ENCODE results near the gene PCDHGB3.
"Not testable (repeated sequence)": the region's sequence is repeated elsewhere in the genome, so short reads cannot be mapped to it uniquely, and the experiment has no call there.

The PCDHGB3 gene

DNA sequence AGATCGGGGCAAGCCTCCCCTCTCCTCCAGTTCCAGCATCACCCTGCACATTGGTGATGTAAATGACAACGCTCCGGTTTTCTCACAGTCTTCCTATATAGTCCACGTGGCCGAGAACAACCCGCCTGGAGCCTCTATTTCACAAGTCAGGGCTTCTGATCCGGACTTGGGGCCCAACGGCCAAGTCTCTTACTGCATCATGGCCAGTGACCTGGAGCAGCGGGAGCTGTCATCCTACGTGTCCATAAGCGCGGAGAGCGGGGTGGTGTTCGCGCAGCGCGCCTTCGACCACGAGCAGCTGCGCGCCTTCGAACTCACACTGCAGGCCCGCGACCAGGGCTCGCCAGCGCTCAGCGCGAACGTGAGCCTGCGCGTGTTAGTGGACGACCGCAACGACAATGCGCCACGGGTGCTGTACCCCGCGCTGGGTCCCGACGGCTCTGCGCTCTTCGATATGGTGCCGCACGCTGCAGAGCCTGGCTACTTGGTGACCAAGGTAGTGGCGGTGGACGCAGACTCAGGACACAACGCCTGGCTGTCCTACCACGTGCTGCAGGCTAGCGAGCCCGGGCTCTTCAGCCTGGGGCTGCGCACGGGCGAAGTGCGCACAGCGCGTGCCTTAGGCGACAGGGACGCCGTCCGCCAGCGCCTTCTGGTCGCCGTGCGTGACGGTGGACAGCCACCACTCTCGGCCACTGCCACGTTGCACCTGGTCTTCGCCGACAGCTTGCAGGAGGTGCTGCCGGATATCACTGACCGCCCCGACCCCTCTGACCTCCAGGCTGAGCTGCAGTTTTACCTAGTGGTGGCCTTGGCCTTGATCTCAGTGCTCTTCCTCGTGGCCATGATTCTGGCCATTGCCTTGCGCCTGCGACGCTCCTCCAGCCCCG lies 19.4 kb downstream of the PCDHGB3 start:
- DNase-seq = no peak
- Mint-ChIP-seq H3K36me3 (ENCODE audit: low read depth) (peaks cover 72% of the 10 kb centered on the region), H3K27me3 (ENCODE audit: low read depth, poor library complexity) (peaks cover 3% of the 10 kb centered on the region), H3K4me3 (peak overlapping the region; percentile 35), H3K27ac (peak overlapping the region; percentile 72), H3K9me3 (peaks cover 96% of the 10 kb centered on the region), H3K4me1 (no peaks in the 10 kb centered on the region)
- TF ChIP-seq, protein P1, sequence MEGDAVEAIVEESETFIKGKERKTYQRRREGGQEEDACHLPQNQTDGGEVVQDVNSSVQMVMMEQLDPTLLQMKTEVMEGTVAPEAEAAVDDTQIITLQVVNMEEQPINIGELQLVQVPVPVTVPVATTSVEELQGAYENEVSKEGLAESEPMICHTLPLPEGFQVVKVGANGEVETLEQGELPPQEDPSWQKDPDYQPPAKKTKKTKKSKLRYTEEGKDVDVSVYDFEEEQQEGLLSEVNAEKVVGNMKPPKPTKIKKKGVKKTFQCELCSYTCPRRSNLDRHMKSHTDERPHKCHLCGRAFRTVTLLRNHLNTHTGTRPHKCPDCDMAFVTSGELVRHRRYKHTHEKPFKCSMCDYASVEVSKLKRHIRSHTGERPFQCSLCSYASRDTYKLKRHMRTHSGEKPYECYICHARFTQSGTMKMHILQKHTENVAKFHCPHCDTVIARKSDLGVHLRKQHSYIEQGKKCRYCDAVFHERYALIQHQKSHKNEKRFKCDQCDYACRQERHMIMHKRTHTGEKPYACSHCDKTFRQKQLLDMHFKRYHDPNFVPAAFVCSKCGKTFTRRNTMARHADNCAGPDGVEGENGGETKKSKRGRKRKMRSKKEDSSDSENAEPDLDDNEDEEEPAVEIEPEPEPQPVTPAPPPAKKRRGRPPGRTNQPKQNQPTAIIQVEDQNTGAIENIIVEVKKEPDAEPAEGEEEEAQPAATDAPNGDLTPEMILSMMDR (IDR thresholded peaks at IDR 0.05) = no peak

DNA sequence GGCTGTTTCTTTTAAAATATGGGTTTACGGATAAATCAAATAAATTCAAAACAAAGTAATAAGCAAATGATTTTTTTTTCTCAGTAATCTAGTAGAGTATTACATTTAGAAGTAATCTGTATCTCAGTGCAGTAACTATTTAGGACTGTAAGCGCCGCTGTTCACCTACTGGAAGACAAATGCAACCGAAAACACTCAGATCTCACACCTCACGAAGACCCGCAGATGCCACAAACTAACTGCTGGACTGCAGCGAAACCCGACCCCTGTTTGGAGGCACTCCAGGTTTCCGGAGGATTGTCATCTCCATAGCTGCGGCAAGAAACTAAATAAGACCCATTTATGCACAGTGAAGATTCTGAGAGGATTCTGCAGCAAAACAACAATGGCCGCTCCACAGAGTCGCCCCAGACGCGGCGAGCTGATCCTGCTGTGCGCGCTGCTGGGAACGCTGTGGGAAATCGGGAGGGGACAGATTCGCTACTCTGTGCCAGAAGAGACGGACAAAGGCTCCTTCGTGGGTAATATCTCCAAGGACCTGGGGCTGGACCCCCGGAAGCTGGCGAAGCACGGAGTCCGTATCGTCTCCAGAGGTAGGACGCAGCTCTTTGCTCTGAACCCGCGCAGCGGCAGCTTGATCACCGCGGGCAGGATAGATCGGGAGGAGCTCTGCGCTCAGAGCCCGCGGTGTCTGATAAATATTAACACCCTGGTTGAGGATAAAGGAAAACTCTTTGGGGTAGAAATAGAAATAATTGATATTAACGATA lies 22.6 kb downstream of the PCDHGB3 start, which contains the start of gene PCDHGA8:
Gene PCDHGA8 (plus strand): TSS at position 205 of the 770 bp plus-strand sequence. CDS start 181 bp downstream, at position 386.
- DNase-seq = no peak
- Mint-ChIP-seq H3K27ac (no peak within 1 kb of the TSS), H3K4me1 (no peaks in the 10 kb centered on the region), H3K9me3 (peaks cover 95% of the 10 kb centered on the region), H3K4me3 (no peak within 1 kb of the TSS), H3K36me3 (ENCODE audit: low read depth) (peaks cover 80% of the 10 kb centered on the region), H3K27me3 (ENCODE audit: low read depth, poor library complexity) (peaks cover 3% of the 10 kb centered on the region)
- TF ChIP-seq, protein P1 (IDR thresholded peaks at IDR 0.05) = no peak

DNA sequence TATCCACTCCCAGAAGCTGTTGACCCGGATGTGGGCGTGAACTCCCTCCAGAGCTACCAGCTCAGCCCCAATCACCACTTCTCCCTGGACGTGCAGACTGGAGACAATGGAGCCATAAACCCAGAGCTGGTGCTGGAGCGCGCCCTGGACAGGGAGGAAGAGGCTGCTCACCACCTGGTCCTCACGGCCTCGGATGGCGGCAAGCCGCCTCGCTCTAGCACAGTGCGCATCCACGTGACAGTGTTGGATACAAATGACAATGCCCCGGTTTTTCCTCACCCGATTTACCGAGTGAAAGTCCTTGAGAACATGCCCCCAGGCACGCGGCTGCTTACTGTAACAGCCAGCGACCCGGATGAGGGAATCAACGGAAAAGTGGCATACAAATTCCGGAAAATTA lies 23.2 kb downstream of the PCDHGB3 start:
- TF ChIP-seq, protein P1 (IDR thresholded peaks at IDR 0.05) = no peak
- peaks cover 94% of the 10 kb centered on the region for H3K9me3 Mint-ChIP-seq
- H3K27me3 Mint-ChIP-seq (ENCODE audit: low read depth, poor library complexity) = peaks cover 3% of the 10 kb centered on the region
- no peak overlapping the region for H3K4me3 Mint-ChIP-seq
- no peaks in the 10 kb centered on the region for H3K4me1 Mint-ChIP-seq
- H3K36me3 Mint-ChIP-seq (ENCODE audit: low read depth) = peaks cover 78% of the 10 kb centered on the region
- H3K27ac Mint-ChIP-seq = no peak overlapping the region
- no peak for DNase-seq

DNA sequence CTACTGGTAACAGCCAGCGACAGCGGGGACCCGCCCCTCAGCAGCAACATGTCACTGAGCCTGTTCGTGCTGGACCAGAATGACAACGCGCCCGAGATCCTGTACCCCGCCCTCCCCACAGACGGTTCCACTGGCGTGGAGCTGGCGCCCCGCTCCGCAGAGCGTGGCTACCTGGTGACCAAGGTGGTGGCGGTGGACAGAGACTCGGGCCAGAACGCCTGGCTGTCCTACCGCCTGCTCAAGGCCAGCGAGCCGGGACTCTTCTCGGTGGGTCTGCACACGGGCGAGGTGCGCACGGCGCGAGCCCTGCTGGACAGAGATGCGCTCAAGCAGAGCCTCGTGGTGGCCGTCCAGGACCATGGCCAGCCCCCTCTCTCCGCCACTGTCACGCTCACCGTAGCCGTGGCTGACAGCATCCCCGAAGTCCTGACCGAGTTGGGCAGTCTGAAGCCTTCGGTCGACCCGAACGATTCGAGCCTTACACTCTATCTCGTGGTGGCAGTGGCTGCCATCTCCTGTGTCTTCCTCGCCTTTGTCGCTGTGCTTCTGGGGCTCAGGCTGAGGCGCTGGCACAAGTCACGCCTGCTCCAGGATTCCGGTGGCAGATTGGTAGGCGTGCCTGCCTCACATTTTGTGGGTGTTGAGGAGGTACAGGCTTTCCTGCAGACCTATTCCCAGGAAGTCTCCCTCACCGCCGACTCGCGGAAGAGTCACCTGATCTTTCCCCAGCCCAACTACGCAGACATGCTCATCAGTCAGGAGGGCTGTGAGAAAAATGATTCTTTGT lies 24.6 kb downstream of the PCDHGB3 start:
- not testable (repeated sequence) for H3K27me3 Mint-ChIP-seq (ENCODE audit: low read depth, poor library complexity); H3K4me3 Mint-ChIP-seq; H3K27ac Mint-ChIP-seq; DNase-seq; H3K4me1 Mint-ChIP-seq
- H3K36me3 Mint-ChIP-seq (ENCODE audit: low read depth) = peaks cover 76% of the 10 kb centered on the region
- peaks cover 94% of the 10 kb centered on the region for H3K9me3 Mint-ChIP-seq

DNA sequence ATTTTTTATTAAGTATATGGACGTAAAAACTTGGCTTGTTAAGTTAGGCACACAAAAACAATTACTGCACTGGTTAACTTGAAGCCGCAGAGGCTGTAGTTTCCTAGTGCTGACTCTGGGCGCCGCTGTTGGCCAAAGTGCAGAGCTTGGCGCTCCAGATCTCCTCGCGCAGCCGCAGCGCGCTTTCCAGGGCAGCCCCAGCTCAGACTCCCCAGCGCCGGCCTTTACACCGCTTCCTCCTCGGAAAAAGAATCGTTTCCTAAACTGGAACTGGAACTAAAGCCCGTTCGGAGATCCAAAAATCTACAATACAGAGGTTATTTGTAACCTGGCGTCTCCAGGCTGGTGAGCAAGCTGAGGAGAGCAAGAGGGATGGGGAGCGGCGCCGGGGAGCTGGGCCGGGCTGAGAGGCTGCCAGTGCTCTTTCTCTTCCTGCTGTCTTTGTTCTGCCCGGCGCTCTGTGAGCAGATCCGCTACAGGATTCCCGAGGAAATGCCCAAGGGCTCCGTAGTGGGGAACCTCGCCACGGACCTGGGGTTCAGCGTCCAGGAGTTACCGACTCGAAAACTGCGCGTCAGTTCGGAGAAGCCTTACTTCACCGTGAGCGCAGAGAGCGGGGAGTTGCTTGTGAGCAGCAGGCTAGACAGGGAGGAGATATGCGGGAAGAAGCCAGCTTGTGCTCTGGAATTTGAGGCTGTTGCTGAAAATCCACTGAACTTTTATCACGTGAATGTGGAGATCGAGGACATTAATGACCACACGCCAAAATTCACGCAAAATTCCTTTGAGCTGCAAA lies 27.9 kb downstream of the PCDHGB3 start, which contains the start of gene PCDHGB5:
Gene PCDHGB5 (plus strand): TSS at position 192 of the 796 bp plus-strand sequence. CDS start 181 bp downstream, at position 373.
- H3K36me3 Mint-ChIP-seq (ENCODE audit: low read depth) = peaks cover 70% of the 10 kb centered on the region
- H3K4me3 Mint-ChIP-seq; H3K4me1 Mint-ChIP-seq; H3K27me3 Mint-ChIP-seq (ENCODE audit: low read depth, poor library complexity); DNase-seq; H3K27ac Mint-ChIP-seq: not testable (repeated sequence)
- peaks cover 88% of the 10 kb centered on the region for H3K9me3 Mint-ChIP-seq

DNA sequence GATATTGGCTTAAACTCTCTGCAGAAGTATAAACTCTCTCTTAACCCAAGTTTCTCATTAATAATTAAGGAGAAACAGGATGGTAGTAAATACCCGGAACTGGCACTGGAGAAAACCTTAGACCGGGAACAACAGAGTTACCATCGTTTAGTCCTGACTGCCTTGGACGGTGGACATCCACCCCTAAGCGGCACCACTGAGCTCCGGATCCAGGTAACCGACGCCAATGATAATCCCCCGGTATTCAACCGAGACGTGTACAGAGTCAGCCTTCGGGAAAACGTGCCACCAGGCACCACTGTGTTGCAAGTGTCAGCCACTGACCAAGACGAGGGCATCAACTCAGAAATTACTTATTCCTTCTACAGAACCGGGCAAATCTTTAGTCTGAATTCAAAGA lies 28.6 kb downstream of the PCDHGB3 start:
- Mint-ChIP-seq H3K4me3 (no peak overlapping the region), H3K4me1 (no peaks in the 10 kb centered on the region), H3K36me3 (ENCODE audit: low read depth) (peaks cover 66% of the 10 kb centered on the region), H3K27me3 (ENCODE audit: low read depth, poor library complexity) (peaks cover 5% of the 10 kb centered on the region), H3K27ac (no peak overlapping the region), H3K9me3 (peaks cover 88% of the 10 kb centered on the region)
- TF ChIP-seq, protein P1 (IDR thresholded peaks at IDR 0.05) = no peak
- DNase-seq = no peak

Measured in nephron progenitor cell (in vitro differentiated cells).